HG03558 (cell line): Measurements from ENCODE around the gene TAOK1.
"Not testable (repeated sequence)": the region's sequence is repeated elsewhere in the genome, so short reads cannot be mapped to it uniquely, and the experiment has no call there.

Source experiments
- ATAC-seq: cut with Tn5 transposase; IDR thresholded peaks from one replicate; pipeline ENCODE4 v1.9.1; 2021; ENCODE audit warnings: moderate number of reproducible peaks; ENCODE audit not compliant: unreplicated experiment; ENCODE audit errors: extremely low read depth

Gene TAOK1

DNA sequence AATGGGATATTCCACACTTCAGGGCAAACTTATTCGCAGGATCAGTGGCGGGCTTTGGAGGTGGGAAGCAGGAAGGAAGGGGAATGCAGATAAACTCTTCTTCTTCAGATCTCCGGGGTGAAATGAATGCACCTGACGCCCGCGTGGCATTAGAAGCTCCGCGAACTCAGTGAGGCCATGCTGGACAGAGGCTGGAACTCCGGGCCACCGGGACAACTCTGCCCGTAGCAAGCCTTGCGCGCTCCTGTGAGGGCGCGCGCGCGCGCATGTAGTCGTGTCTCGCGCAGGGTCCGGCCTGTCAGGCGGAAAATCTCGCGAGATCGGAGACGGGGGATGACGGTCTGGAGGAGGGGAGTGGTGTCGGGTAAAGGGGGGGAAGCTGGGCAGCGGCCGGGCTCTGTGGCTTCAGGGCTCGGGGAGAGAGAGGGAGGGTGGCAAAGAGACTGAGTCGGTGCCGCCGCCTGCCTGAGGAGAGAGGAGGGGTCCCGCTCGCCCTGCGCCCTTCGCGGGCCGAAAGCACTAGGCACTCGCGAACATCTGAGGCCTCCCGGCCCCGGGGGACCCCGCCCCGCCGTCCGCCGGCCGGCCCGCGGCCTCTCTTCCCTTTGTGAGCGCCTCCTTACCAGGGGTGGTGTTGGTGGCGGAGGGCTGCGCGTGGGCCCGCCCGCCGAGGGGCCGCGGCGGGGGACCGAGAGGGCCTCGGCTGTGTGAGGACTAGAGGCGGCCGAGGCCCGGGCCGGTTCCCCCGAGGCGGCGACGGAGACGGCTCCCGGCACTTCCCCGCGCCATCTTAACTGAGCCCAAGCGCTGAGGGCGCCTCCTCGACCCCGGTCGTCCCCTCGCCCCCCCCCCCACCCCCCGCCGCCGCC, at the start of gene TAOK1:
Gene TAOK1, plus strand, starts transcription at position 382 of the 869 bp plus-strand sequence. CDS start 61,186 bp downstream, outside the sequence.
- ATAC-seq, result no peak

DNA sequence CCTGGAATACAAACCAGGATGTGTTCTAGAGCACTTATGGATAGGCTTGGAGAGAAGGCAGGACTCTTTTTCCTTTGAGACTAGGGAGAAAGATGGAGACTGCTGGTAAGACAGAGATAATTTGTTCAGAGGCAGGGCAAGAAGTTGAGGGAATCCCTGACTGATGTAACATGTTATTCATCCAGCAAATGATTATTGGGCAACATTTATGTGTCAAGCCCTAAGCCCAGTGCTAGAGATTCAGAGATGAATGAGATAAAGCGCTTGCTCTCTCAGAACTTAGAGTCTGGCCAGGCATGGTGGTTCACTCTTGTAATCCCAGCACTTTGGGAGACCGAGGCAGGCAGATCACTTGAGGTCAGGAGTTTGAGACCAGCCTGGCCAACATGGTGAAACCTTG, 48.4 kb upstream of the TAOK1 start:
- no peak for ATAC-seq

DNA sequence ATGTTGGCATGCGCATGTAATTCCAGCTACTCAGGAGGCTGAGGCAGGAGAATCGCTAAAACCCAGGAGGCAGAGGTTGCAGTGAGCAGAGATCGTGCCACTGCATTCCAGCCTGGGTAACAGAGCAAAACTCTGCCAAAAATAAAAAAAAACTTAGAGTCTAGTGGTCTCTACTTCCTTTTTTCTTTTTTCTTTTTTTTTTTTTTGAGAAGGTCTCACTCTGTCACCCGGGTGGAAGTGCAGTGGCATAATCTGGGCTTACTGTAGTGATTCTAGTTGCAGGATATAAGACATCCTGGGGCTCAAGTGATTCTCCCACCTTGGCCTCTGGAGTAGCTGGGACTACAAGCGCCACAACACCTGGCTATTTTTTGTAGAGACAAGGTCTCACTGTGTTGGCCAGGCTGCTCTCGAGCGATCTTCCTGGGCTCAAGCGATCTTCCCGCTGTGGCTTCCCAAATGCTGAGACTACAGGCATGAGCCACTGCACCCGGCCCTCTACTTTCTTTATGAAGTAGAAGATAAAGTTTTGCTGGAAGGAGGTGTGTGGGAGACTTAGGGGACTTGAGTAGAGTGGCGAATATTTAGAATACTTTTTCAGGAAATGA, 47.9 kb upstream of the TAOK1 start:
- no peak for ATAC-seq

DNA sequence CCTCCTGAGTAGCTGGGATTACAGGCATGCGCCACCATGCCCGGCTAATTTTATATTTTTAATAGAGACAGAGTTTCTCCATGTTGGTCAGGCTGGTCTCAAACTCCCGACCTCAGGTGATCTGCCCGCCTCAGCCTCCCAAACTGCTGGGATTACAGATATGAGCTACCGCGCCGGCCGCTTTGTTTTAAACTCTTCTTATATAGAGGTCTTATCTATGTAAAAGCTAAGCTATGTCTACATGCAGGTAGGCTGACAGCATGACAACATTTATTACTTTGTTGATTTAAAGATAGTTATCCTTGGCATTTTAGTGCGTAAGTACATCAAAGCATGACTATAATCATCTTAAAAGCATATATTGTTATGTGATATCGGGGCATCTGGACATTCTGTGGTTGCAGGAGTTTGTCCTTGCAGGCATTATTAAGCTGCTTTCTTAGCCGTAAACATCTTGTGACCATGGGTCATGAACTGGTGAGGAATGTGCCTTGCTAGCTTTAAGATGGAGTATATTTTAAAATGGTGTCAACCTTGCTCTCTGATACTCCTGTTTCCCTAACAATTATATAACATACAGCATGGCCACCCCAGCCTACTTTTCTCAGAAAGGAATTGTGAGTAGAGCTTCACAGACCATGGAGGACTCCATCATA, 45.8 kb upstream of the TAOK1 start:
- no peak for ATAC-seq

GRCh38 chr17:29345066-29345465, 45.1 kb upstream of the TAOK1 start:
- no peak for ATAC-seq

- ATAC-seq, result not testable (repeated sequence)
Measured at GRCh38 chr17:29345470-29345869, 44.7 kb upstream of the TAOK1 start.

DNA sequence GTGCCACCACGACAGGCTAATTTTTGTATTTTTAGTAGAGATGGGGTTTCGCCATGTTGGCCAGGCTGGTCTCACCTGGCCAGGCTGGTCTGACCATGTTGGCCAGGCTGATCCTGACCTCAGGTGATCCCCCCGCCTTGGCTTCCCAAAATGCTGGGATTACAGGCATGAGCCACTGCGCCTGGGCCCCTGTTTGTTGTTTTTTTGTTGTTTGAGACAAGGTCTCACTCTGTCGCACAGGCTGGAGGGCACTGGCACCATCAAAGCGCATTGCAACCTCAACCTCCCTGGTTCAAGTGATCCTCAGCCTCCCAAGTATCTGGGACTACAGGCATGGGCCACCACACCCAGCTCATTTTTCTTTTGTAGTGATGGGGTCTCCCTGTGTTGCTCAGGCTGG, 43.7 kb upstream of the TAOK1 start:
- ATAC-seq, result no peak

DNA sequence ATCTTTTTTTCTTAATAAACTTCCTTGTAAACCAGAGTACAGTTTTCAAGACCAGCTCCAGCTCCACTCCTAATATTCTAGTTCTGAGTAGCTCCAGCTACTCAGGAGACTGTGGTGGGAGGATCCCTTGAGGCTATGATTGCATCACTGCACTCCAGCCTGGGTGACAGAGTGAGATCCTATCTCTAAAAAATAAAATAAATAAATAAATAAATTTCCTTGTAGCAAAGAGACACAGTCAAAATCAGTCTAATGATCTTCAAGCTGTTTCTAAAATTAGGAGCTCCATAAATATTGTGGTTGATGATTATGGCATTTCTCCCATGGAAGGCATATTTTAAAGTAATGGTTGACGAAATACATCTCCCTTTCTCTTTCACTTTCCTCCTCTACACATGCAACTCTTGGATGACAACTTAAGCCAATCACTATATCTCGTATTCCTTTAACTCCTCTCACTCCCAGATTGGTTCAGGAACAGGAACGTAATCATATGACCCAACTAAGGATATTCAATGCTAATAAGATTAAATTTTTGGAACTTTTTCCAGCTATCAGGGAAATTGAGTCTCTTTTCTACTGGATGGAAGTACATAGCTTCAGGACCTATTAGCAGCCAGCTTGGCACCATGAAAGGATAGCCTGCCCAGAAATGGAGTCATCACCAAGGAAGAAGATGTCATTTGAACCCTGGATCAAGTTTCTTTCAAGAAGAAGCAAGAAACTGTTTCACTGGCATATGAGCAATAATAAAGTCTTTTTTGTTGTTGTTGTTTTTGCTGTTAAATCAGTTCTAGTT, 42.1 kb upstream of the TAOK1 start:
- ATAC-seq, result no peak

GRCh38 chr17:29349409-29349808, 40.8 kb upstream of the TAOK1 start:
- no peak for ATAC-seq

DNA sequence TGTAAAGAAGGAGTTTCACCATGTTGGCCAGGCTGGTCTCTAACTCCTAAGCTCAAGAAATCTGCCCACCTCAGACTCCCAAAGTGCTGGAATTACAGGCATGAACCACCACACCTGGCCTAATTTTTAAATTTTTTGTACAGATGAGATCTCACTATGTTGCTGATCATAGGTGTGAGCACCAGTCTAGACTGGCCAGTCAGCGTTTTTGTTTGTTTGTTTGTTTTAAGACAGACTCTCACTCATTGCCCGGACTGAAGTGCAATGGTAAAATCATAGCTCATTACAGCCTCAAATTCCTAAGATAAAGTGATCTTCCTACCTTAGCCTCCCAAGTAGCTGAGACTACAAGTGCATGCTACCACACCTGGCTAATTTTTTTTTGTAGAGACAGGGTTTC, 38.0 kb upstream of the TAOK1 start:
- no peak for ATAC-seq

- no peak for ATAC-seq
Measured at GRCh38 chr17:29357232-29357631, 32.9 kb upstream of the TAOK1 start.

DNA sequence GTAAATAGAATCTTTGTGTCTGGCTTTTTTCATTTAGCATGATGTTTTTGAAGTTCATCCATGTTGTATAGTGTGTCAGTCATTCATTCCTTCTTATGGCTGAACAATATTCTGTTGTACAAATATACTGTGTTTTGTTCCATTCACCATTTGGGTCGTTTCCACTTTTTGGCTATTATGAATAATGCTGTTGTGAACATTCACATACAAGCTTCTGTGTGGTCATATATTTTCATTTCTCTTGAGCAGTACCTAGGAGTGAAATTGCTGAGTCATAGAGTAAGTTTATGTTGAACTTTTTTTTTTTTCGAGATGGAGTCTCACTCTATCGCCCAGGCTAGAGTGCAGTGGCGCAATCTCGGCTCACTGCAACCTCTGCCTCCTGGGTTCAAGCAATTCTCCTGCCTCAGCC, 32.3 kb upstream of the TAOK1 start:
- no peak for ATAC-seq

DNA sequence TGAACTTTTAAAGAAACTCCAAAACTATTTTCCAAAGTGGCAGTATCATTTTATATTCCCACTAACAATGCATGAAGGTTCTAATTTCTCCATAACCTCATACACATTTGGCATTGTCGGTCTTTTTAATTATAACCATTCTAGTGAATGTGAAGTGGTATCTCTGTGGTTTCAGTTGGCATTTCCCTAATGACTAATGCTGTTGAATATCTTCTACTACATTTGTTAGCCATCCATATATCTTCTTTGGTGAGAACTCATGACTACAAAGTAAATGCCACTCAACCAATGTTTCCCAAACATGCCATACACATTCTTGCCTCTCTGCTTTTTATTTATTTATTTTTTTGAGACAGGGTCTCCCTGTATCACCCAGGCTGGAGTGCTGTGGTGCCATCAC, 31.7 kb upstream of the TAOK1 start:
- no peak for ATAC-seq

GRCh38 chr17:29359777-29360176, 30.4 kb upstream of the TAOK1 start:
- ATAC-seq, result no peak

DNA sequence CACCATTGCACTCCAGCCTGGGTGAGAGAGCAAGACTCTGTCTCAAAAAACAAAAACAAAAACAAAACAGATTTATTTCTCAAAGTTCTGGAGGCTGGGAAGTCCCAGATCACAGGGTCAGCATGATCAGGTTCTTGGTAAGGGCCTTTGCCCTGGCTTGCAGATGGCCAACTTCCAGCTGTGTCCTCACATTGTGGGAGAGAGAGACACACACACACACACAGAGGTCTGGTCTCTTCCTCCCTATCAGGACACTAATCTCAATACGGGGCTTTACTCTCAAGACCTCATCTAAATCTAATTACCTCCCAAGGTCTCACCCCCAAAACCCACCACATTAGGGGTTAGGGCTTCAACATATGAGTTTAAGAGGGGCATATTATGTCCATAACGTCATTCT, 26.4 kb upstream of the TAOK1 start:
- no peak for ATAC-seq

DNA sequence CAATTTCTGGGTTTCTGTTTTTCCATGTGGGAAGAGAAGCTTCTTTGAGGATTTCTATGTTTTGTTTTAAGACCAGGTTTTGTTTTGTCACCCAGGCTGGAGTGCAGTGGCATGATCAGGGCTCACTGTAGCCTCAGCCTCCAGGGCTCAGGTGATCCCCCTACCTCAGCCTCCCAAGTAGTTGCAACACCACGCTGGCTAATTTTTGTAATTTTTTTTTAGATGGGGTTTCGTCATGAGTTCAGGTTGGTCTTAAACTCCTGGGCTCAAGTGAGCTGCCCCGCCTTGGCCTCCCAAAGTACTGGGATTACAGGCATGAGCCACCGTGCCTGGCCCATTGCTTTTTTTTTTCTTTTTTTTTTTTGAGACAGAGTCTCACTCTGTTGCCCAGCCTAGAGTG, 25.5 kb upstream of the TAOK1 start:
- ATAC-seq, result no peak

GRCh38 chr17:29368161-29368560, 22.0 kb upstream of the TAOK1 start:
- ATAC-seq, result no peak

DNA sequence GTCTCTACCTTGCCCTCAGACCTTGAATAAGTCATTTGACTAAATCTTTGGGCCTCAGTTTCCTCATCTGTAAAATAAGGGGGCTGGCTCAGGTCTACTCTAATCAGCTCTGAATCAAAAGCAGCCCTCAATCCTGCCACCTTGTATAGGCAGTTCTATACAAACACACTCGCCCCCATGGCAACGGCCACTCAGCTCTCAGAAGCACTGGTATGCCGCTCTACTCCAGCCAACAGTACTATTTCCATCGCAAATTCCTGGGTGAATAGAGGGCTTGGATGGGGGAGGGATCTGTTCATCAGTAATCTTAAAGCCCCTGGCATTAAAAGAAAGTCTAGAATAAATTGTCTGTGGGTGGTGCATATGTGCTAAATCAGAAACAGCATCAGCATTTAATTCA, 21.2 kb upstream of the TAOK1 start:
- ATAC-seq, result no peak

GRCh38 chr17:29369831-29370735, 20.1 kb upstream of the TAOK1 start:
- no peak for ATAC-seq
